Head of caudate nucleus (tissue), 42 donors: ENCODE results near the gene DDC.
"Not testable (repeated sequence)": the region's sequence is repeated elsewhere in the genome, so short reads cannot be mapped to it uniquely, and the experiment has no call there.

Source experiments
- DNase-seq, 42 donors: peaks; one replicate each; pipeline versions ENCODE4 v3.0.0 to v3.0.0-alpha.2; 2020 to 2021; ENCODE audit warnings: mixed read lengths in 7 of 42
- intact Hi-C: fragments of 100-400 bp; cut with DNase I; formaldehyde crosslinking; loops from one replicate; pipeline ENCODE4 v1.15.0; 2022

The DDC gene

GRCh38 chr7:50560865-50561351 lies 4.3 kb downstream of the DDC start:
- DNase-seq: peak in 1 of 42 donors; percentile 6
- intact Hi-C loops: no loop called here

DNA sequence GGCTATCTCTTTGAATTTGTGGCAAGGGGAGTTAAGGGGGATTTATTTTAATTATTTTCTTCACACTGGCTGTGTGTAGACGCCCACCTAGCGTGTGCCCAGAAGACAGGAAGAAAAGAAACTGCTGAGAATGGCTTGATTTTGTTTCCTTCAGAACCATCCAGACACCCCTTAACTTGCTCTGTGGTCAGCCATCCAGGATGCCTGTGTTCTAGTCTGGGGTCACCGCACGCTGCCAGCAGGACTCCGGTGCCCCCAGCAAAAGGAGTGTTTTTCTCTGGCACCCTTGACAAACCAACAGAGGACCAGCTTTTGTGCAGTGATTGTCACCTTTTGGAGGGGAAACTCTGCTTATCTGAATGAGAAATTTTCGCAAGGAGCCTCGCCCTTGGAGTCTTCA lies 5.3 kb downstream of the DDC start:
- DNase-seq: no peak
- intact Hi-C loops: no loop called here

DNA sequence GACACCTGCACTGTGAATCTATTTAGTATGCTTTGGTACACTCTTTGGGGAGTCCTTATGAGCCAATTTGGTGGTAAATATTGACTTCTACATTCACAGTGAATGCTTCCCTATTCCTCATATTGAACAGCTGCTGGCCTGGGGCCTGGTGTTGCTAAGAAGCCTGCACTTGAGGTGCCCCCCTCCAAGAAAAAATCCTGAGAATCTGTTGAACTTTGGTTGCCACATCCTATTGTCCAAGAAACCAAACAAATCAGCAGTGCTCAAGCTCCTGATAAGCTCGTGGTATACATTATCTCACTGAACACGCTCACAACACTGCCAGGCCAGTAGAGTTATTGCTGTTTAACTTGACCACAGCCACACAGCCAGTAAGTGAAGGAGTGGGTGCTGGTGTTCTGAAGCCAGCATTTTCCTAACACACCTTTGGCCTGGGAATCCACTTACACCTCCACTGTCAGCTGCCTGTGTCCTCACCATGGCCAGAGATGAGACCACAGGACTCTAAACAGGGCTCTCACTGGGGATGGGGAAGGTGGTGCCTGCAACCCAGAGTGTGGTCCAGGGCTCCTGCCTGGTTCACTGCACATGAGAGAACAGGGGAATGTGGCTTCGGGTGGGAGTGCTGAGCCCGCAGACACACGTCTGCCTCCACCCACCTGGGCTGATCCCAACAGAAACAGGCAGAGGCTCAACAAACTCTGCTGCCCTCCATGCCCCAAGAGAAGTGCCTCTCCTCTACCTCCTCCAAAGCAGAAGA lies 6.7 kb downstream of the DDC start:
- intact Hi-C loops: no loop called here
- DNase-seq: no peak

- intact Hi-C loops: no loop called here
- DNase-seq: no peak
Measured at GRCh38 chr7:50557099-50557498, 8.1 kb downstream of the DDC start.

- no peak for DNase-seq
- intact Hi-C loops: no loop called here
Measured at GRCh38 chr7:50556247-50556991, 8.8 kb downstream of the DDC start.

DNA sequence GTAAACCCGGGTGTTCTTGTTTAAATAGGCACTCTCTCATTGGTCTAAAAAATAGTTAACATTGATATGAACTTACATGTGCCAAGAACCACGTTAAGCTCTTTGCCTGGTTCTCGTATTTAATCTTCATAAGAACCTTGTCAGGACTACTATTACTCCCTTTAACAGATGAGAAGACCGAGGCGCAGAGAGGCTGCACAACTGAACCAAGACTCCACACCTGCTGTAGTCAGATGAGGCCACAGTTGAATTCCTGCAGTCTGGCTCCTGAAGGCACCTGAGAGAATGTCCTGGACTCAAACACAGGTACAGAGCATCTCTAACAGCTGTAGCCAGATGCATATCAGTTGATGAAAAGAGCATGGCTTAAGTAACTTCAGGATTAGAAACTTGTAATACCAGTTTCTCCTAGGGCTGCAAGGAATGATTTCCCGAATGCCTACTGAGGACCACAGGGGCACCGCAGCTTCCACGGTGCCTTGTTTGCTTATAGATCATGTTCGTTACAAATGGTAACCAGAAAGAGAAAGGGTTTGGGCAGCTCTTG lies 9.5 kb downstream of the DDC start:
- intact Hi-C loops: no loop called here
- no peak for DNase-seq

DNA sequence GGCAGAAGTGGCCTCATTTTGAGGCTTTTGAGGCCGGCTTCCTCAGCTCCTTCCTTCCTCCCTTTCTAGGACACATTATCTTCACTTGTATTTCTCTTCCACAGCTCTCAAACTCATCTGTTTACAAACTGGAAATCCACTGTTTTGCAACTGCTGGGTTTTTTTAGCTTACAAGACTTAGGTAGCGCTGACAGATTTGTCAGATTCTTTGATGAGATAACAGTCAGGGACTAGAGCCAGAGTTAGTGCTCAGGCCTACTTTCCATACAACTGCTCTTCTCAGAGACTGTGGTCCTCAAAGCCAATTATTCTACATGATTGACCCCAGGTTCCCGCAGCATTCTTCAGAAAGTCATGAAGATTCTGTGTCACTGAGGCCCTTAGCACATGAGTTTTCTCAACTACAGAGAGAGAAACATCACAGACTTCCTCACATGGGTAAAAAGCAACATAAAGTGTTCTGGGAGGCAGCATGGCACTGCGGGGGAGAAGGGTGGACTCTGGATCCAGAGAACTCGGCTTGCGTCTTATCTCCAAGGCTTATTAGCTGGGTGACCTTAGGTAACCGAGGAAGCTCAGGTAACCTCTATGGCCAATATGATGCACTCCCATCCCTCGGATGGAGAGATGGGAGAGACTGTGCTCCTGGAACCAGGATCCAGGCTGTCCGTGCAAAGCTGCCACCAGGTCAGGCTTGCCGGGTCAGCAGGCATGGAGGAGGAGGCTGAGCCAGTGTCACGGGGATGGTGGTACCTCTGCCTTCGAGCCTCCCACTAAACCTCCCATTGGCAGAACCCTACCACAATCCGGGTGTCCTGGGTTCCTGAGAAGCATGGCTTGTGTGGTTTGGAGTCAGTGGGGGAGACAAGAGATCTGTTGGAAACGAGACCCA lies 10.5 kb downstream of the DDC start:
- peak in 1 of 42 donors; percentile 21 for DNase-seq
- intact Hi-C loops: no loop called here

GRCh38 chr7:50553973-50554372 lies 11.2 kb downstream of the DDC start:
- DNase-seq: no peak
- intact Hi-C loops: no loop called here

- intact Hi-C loops: no loop called here
- peak in 2 of 42 donors; percentile 23 to 43 for DNase-seq
Measured at GRCh38 chr7:50552921-50553320, 12.3 kb downstream of the DDC start.

DNA sequence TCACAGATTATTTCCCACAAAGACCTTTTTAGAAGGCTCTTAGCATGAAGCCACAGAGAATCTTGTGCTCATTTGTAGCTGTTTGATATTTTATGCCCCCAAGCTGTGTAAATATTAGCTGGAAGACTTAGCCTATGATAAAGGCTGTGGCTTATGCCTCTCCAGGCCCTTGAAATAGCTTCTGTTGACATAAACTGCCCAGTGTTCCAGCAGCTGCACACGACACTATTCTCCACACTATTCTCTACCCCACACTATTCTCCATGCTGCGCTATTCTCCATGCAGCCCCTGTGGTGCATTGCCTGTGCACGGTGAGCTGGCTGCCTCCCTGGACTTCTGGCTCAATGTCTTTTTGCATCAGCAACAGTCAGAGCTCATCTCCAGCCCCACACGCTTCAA lies 13.1 kb downstream of the DDC start:
- intact Hi-C loops: no loop called here
- no peak for DNase-seq

- intact Hi-C loops: not testable (repeated sequence)
- peak in 1 of 42 donors; percentile 17 for DNase-seq
Measured at GRCh38 chr7:50545613-50546012, 19.6 kb downstream of the DDC start.

DNA sequence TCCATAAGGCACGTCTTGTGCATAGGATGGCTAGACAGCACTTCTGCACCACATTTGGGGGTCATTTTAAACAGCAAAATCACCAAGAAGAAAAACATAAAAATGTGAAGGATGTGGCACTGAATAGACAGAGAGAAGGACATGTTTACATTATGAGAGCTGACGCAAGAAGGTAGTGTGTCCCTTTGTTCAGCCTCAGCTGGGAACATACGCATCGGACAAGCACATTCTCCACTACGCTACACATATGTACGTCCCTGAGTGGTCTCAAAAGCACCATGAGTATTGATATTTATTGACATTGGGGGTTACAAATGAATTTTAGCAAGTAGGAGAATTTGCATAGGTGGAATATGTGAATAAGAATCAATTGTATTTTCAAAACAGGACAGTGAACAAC lies 20.2 kb downstream of the DDC start:
- DNase-seq: no peak
- intact Hi-C loops: no loop called here

DNA sequence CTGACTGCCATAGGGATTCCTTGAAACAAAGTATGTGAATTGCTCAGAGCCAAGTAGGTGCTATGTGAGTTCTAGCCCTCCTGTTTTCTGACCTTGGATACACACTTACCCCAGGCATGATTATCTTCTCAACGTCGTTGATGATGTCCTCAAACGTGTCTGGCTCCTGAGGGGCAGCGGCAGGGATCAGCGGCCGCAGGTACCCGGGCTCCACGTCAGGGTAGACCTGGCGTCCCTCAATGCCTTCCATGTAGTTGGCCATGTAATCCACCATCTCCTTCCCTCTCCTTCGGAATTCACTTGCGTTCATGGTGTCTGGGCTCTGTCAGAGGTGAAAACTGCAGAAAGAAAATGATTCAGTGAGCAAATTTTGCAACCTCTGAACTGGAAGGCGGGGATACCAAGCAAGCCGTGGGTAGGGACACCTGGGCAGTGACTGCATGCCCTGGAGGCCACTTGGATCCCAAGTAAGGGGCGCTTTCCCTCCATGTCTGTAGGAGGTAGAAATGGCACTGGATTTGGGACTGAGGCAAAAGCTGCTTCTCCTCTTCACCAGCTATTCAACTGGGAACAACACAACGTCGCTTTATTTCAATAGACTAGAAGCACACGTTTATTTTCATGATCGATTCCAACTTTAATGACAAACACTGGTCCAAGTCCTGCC lies 21.3 kb downstream of the DDC start:
- peak in 1 of 42 donors; percentile 29 for DNase-seq
- intact Hi-C loops: no loop called here

- intact Hi-C loops: no loop called here
- DNase-seq: no peak
Measured at GRCh38 chr7:50542132-50542531, 23.1 kb downstream of the DDC start.

GRCh38 chr7:50540785-50541579 lies 24.2 kb downstream of the DDC start:
- intact Hi-C loops: no loop called here
- peak in 1 of 42 donors; percentile 34 for DNase-seq

- no peak for DNase-seq
- intact Hi-C loops: no loop called here
Measured at GRCh38 chr7:50539725-50540124, 25.5 kb downstream of the DDC start.

- no peak for DNase-seq
- intact Hi-C loops: no loop called here
Measured at GRCh38 chr7:50538478-50538877, 26.7 kb downstream of the DDC start.

DNA sequence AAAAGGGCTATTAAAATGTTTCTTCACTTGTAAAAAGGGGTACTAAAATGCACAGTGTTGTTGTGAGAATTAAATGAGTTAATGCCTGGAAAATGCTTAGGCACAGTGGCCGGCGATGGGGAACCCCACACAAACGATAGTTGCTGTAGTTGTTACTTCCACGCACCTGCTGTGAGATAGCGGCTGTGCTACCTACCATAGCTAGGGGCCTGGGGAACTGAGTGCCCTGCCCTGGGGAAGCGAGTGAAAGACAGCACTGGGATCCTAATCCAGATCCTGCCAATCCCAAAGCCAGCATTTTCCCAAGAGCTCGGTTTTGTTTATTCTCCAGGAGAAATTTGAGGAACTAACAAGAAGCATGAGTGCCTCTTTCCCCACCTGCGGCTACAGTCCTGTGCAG lies 27.8 kb downstream of the DDC start:
- no peak for DNase-seq
- intact Hi-C loops: no loop called here
